ENCODE data around the gene PDSS2. TPM values are rescaled to one million over a fixed set of nuclear protein-coding genes. Genes with fewer than 3 reads are reported as not detected.

Gene PDSS2
- total RNA-seq, 1 donor from 2014 or later: 10.1 TPM

DNA sequence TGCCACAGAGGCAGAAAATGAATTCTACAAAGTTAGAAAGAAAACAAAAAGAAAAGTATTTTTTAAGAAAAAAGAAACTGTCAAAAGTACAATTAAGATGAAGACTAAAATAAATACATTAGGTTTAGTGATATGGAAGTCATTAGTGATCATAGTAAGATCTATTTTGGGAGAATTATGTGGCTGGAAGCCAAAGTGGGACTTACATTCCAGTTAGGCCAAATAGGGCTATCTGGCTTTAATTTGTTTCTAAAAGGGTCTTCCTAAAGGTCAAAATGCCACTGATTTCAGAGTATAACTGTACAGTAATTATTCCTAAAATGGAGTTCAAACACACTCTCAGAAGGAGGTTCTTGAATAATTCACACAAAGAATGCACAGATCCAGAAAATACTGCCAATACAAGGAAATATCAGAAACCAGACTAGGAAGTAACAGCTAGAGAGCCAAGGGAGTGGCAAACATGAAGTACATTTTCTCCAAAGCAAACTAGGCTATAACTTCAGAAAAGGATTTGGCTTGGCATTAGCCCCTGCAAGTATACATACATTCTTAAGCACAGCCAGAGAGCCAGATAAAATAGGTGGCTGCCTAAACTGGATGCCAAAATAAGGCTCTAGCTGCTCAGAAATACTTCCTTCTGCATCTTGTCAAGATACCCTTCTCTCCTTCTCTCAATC is 45.3 kb downstream of the PDSS2 start:
- Mint-ChIP-seq H3K27ac (ENCODE audit: unreplicated experiment) (no peak overlapping the region), H3K9me3 (ENCODE audit: low read depth) (no peaks in the 10 kb centered on the region), H3K36me3 (ENCODE audit: low read depth) (peaks cover 2% of the 10 kb centered on the region), H3K4me3 (ENCODE audit: unreplicated experiment) (no peak overlapping the region), H3K27me3 (ENCODE audit: low read depth) (no peaks in the 10 kb centered on the region), H3K4me1 (ENCODE audit: low read depth) (peaks cover 11% of the 10 kb centered on the region)
- TF ChIP-seq, protein P1, sequence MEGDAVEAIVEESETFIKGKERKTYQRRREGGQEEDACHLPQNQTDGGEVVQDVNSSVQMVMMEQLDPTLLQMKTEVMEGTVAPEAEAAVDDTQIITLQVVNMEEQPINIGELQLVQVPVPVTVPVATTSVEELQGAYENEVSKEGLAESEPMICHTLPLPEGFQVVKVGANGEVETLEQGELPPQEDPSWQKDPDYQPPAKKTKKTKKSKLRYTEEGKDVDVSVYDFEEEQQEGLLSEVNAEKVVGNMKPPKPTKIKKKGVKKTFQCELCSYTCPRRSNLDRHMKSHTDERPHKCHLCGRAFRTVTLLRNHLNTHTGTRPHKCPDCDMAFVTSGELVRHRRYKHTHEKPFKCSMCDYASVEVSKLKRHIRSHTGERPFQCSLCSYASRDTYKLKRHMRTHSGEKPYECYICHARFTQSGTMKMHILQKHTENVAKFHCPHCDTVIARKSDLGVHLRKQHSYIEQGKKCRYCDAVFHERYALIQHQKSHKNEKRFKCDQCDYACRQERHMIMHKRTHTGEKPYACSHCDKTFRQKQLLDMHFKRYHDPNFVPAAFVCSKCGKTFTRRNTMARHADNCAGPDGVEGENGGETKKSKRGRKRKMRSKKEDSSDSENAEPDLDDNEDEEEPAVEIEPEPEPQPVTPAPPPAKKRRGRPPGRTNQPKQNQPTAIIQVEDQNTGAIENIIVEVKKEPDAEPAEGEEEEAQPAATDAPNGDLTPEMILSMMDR (IDR thresholded peaks at IDR 0.05): no peak
- no peak for DNase-seq (ENCODE audit: low spot score)

DNA sequence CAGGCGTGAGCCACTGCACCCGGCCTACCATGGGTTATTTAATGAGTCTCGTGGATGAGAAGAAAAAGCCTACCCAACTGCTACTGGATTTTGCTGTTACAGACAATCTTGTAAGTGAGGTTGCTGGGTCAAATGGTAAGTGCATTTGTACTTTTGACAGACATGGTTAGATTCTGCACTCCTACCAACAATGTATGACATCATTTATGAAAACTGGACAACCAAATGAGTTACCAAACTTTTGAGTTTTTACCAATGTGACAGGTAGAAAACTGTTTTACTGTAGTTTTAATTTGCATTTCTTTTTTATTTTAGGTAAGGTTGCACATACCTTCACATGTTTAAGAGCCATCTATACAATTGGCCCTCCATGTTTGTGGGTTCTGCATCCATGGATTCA is 48.2 kb downstream of the PDSS2 start:
- H3K4me1 Mint-ChIP-seq (ENCODE audit: low read depth): peaks cover 11% of the 10 kb centered on the region
- TF ChIP-seq, protein P1 (IDR thresholded peaks at IDR 0.05): no peak

DNA sequence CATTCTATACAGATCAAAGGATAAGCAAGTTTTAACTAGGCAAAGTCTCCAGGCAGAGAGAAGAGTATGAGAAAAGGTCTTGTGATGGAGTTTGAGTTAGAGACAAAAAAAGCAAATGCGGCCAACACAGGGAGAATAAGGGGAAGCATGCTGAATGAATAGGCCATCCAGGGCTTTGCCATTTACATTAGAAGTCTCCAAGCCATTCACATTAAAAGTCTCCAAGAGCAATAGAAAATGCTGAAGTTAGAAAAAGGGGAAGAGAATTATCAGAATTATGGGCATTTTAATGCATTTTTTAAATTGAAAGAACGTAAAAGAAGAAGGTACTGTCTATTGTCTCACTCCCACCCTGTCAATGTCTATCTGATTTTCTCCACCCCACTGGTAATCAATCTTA is 49.4 kb downstream of the PDSS2 start:
- peaks cover 4% of the 10 kb centered on the region for H3K9me3 Mint-ChIP-seq (ENCODE audit: low read depth)
- TF ChIP-seq, protein P1 (IDR thresholded peaks at IDR 0.05): no peak
- H3K27me3 Mint-ChIP-seq (ENCODE audit: low read depth): no peaks in the 10 kb centered on the region
- no peak overlapping the region for H3K27ac Mint-ChIP-seq (ENCODE audit: unreplicated experiment)
- H3K4me3 Mint-ChIP-seq (ENCODE audit: unreplicated experiment): no peak overlapping the region
- no peak for DNase-seq (ENCODE audit: low spot score)
- peaks cover 11% of the 10 kb centered on the region for H3K4me1 Mint-ChIP-seq (ENCODE audit: low read depth)
- peaks cover 2% of the 10 kb centered on the region for H3K36me3 Mint-ChIP-seq (ENCODE audit: low read depth)

More for the DNA sequence above, 48.2 kb downstream of the PDSS2 start:
- H3K27me3 Mint-ChIP-seq (ENCODE audit: low read depth): no peaks in the 10 kb centered on the region
- no peaks in the 10 kb centered on the region for H3K36me3 Mint-ChIP-seq (ENCODE audit: low read depth)
- H3K9me3 Mint-ChIP-seq (ENCODE audit: low read depth): no peaks in the 10 kb centered on the region
- no peak overlapping the region for H3K4me3 Mint-ChIP-seq (ENCODE audit: unreplicated experiment)
- no peak overlapping the region for H3K27ac Mint-ChIP-seq (ENCODE audit: unreplicated experiment)
- DNase-seq (ENCODE audit: low spot score): no peak

DNA sequence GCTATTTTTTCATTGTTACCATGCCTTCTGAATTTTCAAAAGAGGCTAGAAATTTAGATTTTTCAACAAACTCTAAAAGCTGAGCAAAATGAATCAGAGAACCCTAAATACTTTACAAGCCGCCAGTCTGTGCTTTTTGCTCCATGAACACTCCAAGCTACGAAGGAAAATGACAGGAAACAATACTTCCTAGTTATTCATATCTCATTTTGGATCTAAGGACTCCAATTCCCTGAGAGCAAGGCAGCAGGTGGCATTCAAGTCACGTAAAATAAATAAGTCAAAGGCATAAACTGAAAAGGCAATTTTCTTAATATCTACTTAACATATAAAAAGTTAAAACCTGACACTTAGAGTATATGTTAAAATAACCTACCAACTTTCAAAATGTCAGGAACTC is 50.6 kb downstream of the PDSS2 start:
- H3K36me3 Mint-ChIP-seq (ENCODE audit: low read depth): peaks cover 5% of the 10 kb centered on the region
- TF ChIP-seq, protein P1 (IDR thresholded peaks at IDR 0.05): no peak
- H3K4me3 Mint-ChIP-seq (ENCODE audit: unreplicated experiment): no peak overlapping the region
- no peaks in the 10 kb centered on the region for H3K27me3 Mint-ChIP-seq (ENCODE audit: low read depth)
- H3K9me3 Mint-ChIP-seq (ENCODE audit: low read depth): peaks cover 15% of the 10 kb centered on the region
- H3K4me1 Mint-ChIP-seq (ENCODE audit: low read depth): peaks cover 2% of the 10 kb centered on the region
- no peak for DNase-seq (ENCODE audit: low spot score)
- no peak overlapping the region for H3K27ac Mint-ChIP-seq (ENCODE audit: unreplicated experiment)

DNA sequence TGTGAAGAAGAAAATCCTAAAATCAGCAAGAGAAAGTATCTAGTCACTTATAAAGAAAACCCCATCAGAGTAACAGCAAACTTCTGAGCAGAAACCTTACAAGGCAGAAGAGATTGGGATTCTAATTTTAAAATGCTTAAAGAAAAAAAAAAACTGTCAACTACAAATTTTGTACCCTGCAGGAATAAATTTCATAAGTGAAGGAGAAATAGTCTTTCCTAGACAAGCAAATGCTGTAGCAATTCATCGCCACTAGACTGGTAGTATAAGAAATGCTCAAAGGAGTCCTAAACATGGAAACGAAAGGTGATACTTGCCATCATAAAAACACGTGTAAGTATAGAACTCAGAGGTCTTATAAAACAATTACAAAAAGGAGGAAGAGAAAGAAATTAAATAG is 54.4 kb downstream of the PDSS2 start:
- Mint-ChIP-seq H3K36me3 (ENCODE audit: low read depth) (peaks cover 7% of the 10 kb centered on the region), H3K4me1 (ENCODE audit: low read depth) (no peaks in the 10 kb centered on the region), H3K27me3 (ENCODE audit: low read depth) (no peaks in the 10 kb centered on the region), H3K4me3 (ENCODE audit: unreplicated experiment) (no peak overlapping the region), H3K9me3 (ENCODE audit: low read depth) (peaks cover 25% of the 10 kb centered on the region), H3K27ac (ENCODE audit: unreplicated experiment) (no peak overlapping the region)
- TF ChIP-seq, protein P1 (IDR thresholded peaks at IDR 0.05): no peak
- no peak for DNase-seq (ENCODE audit: low spot score)

Data from chondrocyte (in vitro differentiated cells).